Brain microvascular endothelial cell (primary cell): ENCODE measurements around the gene TESK2.

ENCODE experiments used
- DNase-seq: peaks from one replicate; pipeline ENCODE4 v3.0.0-alpha.2; 2020
- H3K27ac ChIP-seq: fragments of 250-450 bp; sonication (Bioruptor Pico); 2 replicates; pipeline ENCODE4 v1.5.1; 2020; ENCODE audit warnings: mild to moderate bottlenecking, moderate library complexity
- H3K27me3 ChIP-seq: fragments of 250-450 bp; sonication (Bioruptor Pico); replicated peaks from 2 replicates; pipeline ENCODE4 v1.5.1; 2020; ENCODE audit warnings: mild to moderate bottlenecking
- H3K36me3 ChIP-seq: fragments of 250-450 bp; sonication (Bioruptor Pico); replicated peaks from 2 replicates; pipeline ENCODE4 v1.5.1; 2020; ENCODE audit warnings: mild to moderate bottlenecking
- H3K4me3 ChIP-seq: 2 replicates; pipeline ENCODE4 v1.5.1; 2011; ENCODE audit warnings: low read depth, mild to moderate bottlenecking, control low read depth, low read length, moderate library complexity
- CTCF ChIP-seq: IDR thresholded peaks from 2 replicates; pipeline ENCODE4 v1.5.1; 2011; ENCODE audit warnings: low read depth, mild to moderate bottlenecking, moderate library complexity, low read length, control low read depth, inconsistent platforms; ENCODE audit errors: missing control alignments
- in situ Hi-C: cut with HindIII; loops from 2 replicates; pipeline ENCODE4 v1.10.0; 2017; ENCODE audit warnings: low sequenced_read_pairs, low pct_ligation_motif_present

Gene TESK2

GRCh38 chr1:45383191-45383590, 107.8 kb downstream of the TESK2 start:
- no peak for TF ChIP-seq CTCF
- no peaks in the 10 kb centered on the region for H3K27me3 ChIP-seq
- in situ Hi-C loops, result no loop called here

GRCh38 chr1:45381243-45381642, 109.7 kb downstream of the TESK2 start:
- H3K27me3 ChIP-seq, result no peaks in the 10 kb centered on the region
- no peak overlapping the region for H3K4me3 ChIP-seq
- H3K36me3 ChIP-seq, result no peaks in the 10 kb centered on the region
- no peak for DNase-seq
- in situ Hi-C loops, result no loop called here
- no peak overlapping the region for H3K27ac ChIP-seq
- no peak for TF ChIP-seq CTCF

More at GRCh38 chr1:45383191-45383590, 107.8 kb downstream of the TESK2 start:
- H3K27ac ChIP-seq, result no peak overlapping the region
- DNase-seq, result no peak
- H3K36me3 ChIP-seq, result no peaks in the 10 kb centered on the region
- H3K4me3 ChIP-seq, result no peak overlapping the region

GRCh38 chr1:45380730-45381129, 110.2 kb downstream of the TESK2 start:
- H3K27ac ChIP-seq, result no peak overlapping the region
- TF ChIP-seq CTCF, result no peak

GRCh38 chr1:45380125-45380524, 110.8 kb downstream of the TESK2 start:
- Histone ChIP-seq H3K36me3 (no peaks in the 10 kb centered on the region), H3K4me3 (no peak overlapping the region), H3K27me3 (no peaks in the 10 kb centered on the region), H3K27ac (no peak overlapping the region)
- in situ Hi-C loops, result no loop called here
- no peak for DNase-seq
- no peak for TF ChIP-seq CTCF

More at GRCh38 chr1:45380730-45381129, 110.2 kb downstream of the TESK2 start:
- no peak for DNase-seq
- Histone ChIP-seq H3K4me3 (no peak overlapping the region), H3K36me3 (no peaks in the 10 kb centered on the region), H3K27me3 (no peaks in the 10 kb centered on the region)
- in situ Hi-C loops, result no loop called here

- no peak for DNase-seq
- Histone ChIP-seq H3K27ac (no peak overlapping the region), H3K4me3 (no peak overlapping the region), H3K36me3 (no peaks in the 10 kb centered on the region), H3K27me3 (no peaks in the 10 kb centered on the region)
- in situ Hi-C loops, result no loop called here
- TF ChIP-seq CTCF, result no peak
Measured at GRCh38 chr1:45379524-45379923, 111.4 kb downstream of the TESK2 start.

- Histone ChIP-seq H3K27ac (no peak overlapping the region), H3K4me3 (no peak overlapping the region), H3K27me3 (no peaks in the 10 kb centered on the region), H3K36me3 (no peaks in the 10 kb centered on the region)
- no peak for TF ChIP-seq CTCF
- in situ Hi-C loops, result no loop called here
- no peak for DNase-seq
Measured at GRCh38 chr1:45378184-45378583, 112.8 kb downstream of the TESK2 start.
